Loucy (cell line): ENCODE results near the gene C19orf25.

Experiments used
- H2AFZ ChIP-seq: fragments of 200-600 bp; sonication (generic); 2 replicates; pipeline ENCODE4 v1.6.0; 2016; ENCODE audit warnings: antibody characterized with exemption, mild to moderate bottlenecking, low read length, moderate library complexity
- H3F3A ChIP-seq: fragments of 200-600 bp; 2 replicates; pipeline ENCODE4 v1.6.0; 2016; ENCODE audit warnings: antibody characterized with exemption, low read depth, mild to moderate bottlenecking
- H3K27me3 ChIP-seq: fragments of 200-600 bp; sonication (generic); 2 replicates; pipeline ENCODE4 v1.6.1; 2014; ENCODE audit warnings: low read length, mild to moderate bottlenecking; ENCODE audit not compliant: insufficient read depth, poor library complexity, severe bottlenecking
- H3K36me3 ChIP-seq: fragments of 200-600 bp; sonication (generic); 2 replicates; pipeline ENCODE4 v1.6.1; 2016; ENCODE audit warnings: low read length; ENCODE audit not compliant: insufficient read depth
- H3K4me1 ChIP-seq: fragments of 200-600 bp; sonication (generic); 2 replicates; pipeline ENCODE4 v1.5.1; 2014; ENCODE audit warnings: low read length, mild to moderate bottlenecking; ENCODE audit not compliant: insufficient read depth, poor library complexity, severe bottlenecking
- H3K4me2 ChIP-seq: fragments of 200-600 bp; sonication (generic); 2 replicates; pipeline ENCODE4 v1.6.0; 2014; ENCODE audit warnings: antibody characterized with exemption, low read length, low read depth, mild to moderate bottlenecking; ENCODE audit not compliant: poor library complexity, severe bottlenecking
- H3K4me3 ChIP-seq: fragments of 200-600 bp; sonication (generic); 2 replicates; pipeline ENCODE4 v1.5.1; 2014; ENCODE audit warnings: low read length, mild to moderate bottlenecking, mixed read lengths; ENCODE audit not compliant: poor library complexity, severe bottlenecking
- H3K79me2 ChIP-seq: fragments of 200-600 bp; sonication (generic); 2 replicates; pipeline ENCODE4 v1.6.1; 2014; ENCODE audit warnings: low read length; ENCODE audit not compliant: insufficient read depth
- H3K9ac ChIP-seq: fragments of 200-600 bp; sonication (generic); 2 replicates; pipeline ENCODE4 v1.6.0; 2014; ENCODE audit warnings: mild to moderate bottlenecking, low read depth, low read length, moderate library complexity; ENCODE audit not compliant: poor library complexity, severe bottlenecking
- H3K9me2 ChIP-seq: fragments of 200-600 bp; sonication (generic); replicated peaks from 2 replicates; pipeline ENCODE4 v1.6.1; 2016; ENCODE audit warnings: low read depth, low read length, mixed read lengths
- H3K9me3 ChIP-seq: fragments of 200-600 bp; sonication (generic); 2 replicates; pipeline ENCODE4 v1.6.1; 2014; ENCODE audit warnings: mild to moderate bottlenecking, antibody characterized with exemption, low read length, low read depth; ENCODE audit not compliant: insufficient read depth
- H4K20me1 ChIP-seq: fragments of 200-600 bp; sonication (generic); 2 replicates; pipeline ENCODE4 v1.6.0; 2014; ENCODE audit warnings: antibody characterized with exemption, low read length, mild to moderate bottlenecking; ENCODE audit not compliant: insufficient read depth, poor library complexity, severe bottlenecking
- EZH2phosphoT487 ChIP-seq: fragments of 200-600 bp; IDR thresholded peaks from 2 replicates; pipeline ENCODE4 v1.6.1; 2018; ENCODE audit warnings: antibody characterized with exemption, mild to moderate bottlenecking, moderate library complexity, borderline replicate concordance
- TF ChIP-seq, protein P1 (sequence below): fragments of 200-600 bp; sonication (generic); conservative IDR thresholded peaks from 2 replicates; pipeline ENCODE4 v1.5.1; 2014; ENCODE audit warnings: mild to moderate bottlenecking, antibody characterized with exemption, low read length

Gene C19orf25

DNA sequence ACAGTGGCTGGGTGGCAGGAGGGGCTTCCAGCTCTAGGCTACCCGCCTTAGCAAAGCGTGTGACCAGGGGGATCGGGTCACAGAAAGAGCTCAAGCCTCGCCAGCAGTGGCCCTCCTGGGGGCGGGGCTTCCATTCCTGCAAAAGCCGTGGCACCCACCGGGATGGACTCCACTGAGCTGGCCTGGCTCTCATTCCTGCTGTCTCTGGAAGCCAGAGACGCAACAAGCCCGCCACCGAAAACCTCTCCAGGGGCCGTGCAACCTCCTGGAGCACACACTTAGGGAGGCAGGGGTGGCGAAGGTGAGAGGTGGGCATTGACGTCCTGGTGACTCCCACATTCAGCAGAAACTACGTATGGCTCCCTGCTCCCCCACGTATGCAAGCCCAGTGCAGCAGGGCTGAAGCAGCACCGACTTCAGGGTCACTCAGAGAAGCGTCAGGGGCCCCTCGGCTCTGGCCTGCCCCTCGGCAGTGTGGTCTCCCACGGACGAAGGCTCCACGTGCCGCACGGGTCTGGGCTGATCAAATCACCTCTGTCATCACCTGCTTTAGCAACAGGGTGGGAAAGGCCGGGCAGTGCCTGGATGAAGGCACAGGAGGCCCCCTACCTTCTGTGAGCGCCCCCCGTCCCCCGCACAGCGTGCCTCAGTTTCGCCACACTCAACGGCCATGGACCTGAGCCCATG, 3.1 kb downstream of the C19orf25 start:
- Histone ChIP-seq H3K4me1 (peaks cover 11% of the 10 kb centered on the region), H3K9me3 (no peaks in the 10 kb centered on the region), H3K4me3 (no peak overlapping the region), H3K9ac (no peak overlapping the region), H3F3A (no peaks in the 10 kb centered on the region), H2AFZ (no peak overlapping the region), H3K36me3 (no peaks in the 10 kb centered on the region), H3K27me3 (no peaks in the 10 kb centered on the region), H3K79me2 (peaks cover 33% of the 10 kb centered on the region), H4K20me1 (peaks cover 26% of the 10 kb centered on the region), H3K9me2 (no peaks in the 10 kb centered on the region), H3K4me2 (no peak overlapping the region)
- TF ChIP-seq EZH2phosphoT487, result no peak

DNA sequence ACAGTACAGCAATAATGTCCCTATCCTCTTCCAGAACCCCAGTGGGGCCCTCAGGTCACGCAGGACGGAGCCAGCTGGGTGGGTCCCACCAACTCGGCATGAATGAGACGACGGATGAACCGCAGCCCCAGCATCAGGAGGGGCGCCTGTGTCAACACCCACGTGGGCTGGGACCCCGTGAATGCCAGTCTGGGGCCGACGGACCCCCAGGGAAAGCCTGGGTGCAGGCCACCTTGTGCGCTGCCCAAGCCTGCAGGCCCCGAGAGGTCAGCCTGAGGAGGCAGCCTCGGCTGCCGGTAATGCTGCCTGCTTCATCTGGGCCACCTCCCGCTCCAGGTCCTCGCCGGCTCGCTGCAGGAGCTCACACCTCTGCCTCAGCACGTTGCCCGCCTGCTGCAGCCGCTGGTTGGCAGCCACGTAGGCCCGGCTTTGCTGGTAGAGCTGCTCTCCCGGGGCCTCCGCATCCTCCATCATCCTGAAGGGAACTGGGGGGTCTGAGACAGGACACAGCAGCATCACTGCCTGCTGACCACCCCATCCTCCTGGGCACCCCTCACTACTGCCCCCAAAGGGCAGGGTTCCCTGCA, 4.2 kb downstream of the C19orf25 start:
- Histone ChIP-seq H3K79me2 (peaks cover 33% of the 10 kb centered on the region), H2AFZ (no peak overlapping the region), H3F3A (no peaks in the 10 kb centered on the region), H3K27me3 (no peaks in the 10 kb centered on the region), H4K20me1 (peaks cover 32% of the 10 kb centered on the region), H3K9ac (no peak overlapping the region), H3K9me3 (no peaks in the 10 kb centered on the region), H3K36me3 (no peaks in the 10 kb centered on the region), H3K4me3 (no peak overlapping the region), H3K4me2 (no peak overlapping the region), H3K9me2 (no peaks in the 10 kb centered on the region), H3K4me1 (peaks cover 7% of the 10 kb centered on the region)
- TF ChIP-seq EZH2phosphoT487, result no peak
- TF ChIP-seq, protein P1, sequence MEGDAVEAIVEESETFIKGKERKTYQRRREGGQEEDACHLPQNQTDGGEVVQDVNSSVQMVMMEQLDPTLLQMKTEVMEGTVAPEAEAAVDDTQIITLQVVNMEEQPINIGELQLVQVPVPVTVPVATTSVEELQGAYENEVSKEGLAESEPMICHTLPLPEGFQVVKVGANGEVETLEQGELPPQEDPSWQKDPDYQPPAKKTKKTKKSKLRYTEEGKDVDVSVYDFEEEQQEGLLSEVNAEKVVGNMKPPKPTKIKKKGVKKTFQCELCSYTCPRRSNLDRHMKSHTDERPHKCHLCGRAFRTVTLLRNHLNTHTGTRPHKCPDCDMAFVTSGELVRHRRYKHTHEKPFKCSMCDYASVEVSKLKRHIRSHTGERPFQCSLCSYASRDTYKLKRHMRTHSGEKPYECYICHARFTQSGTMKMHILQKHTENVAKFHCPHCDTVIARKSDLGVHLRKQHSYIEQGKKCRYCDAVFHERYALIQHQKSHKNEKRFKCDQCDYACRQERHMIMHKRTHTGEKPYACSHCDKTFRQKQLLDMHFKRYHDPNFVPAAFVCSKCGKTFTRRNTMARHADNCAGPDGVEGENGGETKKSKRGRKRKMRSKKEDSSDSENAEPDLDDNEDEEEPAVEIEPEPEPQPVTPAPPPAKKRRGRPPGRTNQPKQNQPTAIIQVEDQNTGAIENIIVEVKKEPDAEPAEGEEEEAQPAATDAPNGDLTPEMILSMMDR, result no peak

- peaks cover 32% of the 10 kb centered on the region for H4K20me1 ChIP-seq
- H2AFZ ChIP-seq, result no peak overlapping the region
- no peak for TF ChIP-seq EZH2phosphoT487
- TF ChIP-seq, protein P1, result no peak
Measured at GRCh38 chr19:1474011-1474764, 4.8 kb downstream of the C19orf25 start.

More at GRCh38 chr19:1474011-1474764, 4.8 kb downstream of the C19orf25 start:
- peaks cover 33% of the 10 kb centered on the region for H3K79me2 ChIP-seq
- no peaks in the 10 kb centered on the region for H3K9me3 ChIP-seq
- H3K36me3 ChIP-seq, result no peaks in the 10 kb centered on the region
- no peaks in the 10 kb centered on the region for H3K9me2 ChIP-seq
- peaks cover 7% of the 10 kb centered on the region for H3K4me1 ChIP-seq
- H3K4me2 ChIP-seq, result no peak overlapping the region
- H3K9ac ChIP-seq, result no peak overlapping the region
- no peaks in the 10 kb centered on the region for H3K27me3 ChIP-seq
- H3K4me3 ChIP-seq, result no peak overlapping the region
- H3F3A ChIP-seq, result no peaks in the 10 kb centered on the region
